ENCODE measurements around the gene GPC5. TPM values are rescaled to one million over a fixed set of nuclear protein-coding genes. Genes with fewer than 3 reads are reported as not detected.

GPC5 gene
- polyA plus RNA-seq, 2 donors: not detected

GRCh38 chr13:92572190-92572589, 1173.8 kb downstream of the GPC5 start:
- H3K9me3 ChIP-seq (ENCODE audit: control insufficient read depth in 2 of 2, insufficient read depth in 1 of 2, low read depth in 1 of 2, low read length in 1 of 2): peaks cover 0 to 3% of the 10 kb centered on the region in 2 donors
- no peaks in the 10 kb centered on the region for H3K36me3 ChIP-seq (ENCODE audit: control insufficient read depth in 2 of 2, insufficient read depth in 2 of 2, low read length in 1 of 2)
- H3K27me3 ChIP-seq (ENCODE audit: control insufficient read depth in 1 of 2, insufficient read depth in 2 of 2, low read length in 2 of 2): no peaks in the 10 kb centered on the region
- H3K27ac ChIP-seq (ENCODE audit: low read depth in 2 of 2, low read length in 1 of 2): no peak overlapping the region
- no peak overlapping the region for H3K4me3 ChIP-seq (ENCODE audit: low read depth in 1 of 2, low read length in 2 of 2)
- WGBS, 2 donors: 55 to 56% methylated on average over 4 of the region's 4 CpGs
- no peaks in the 10 kb centered on the region for H3K4me1 ChIP-seq (ENCODE audit: control insufficient read depth in 2 of 2, insufficient read depth in 2 of 2, low read length in 1 of 2)

GRCh38 chr13:92573467-92574057, 1175.1 kb downstream of the GPC5 start:
- no peak overlapping the region for H3K4me3 ChIP-seq (ENCODE audit: low read depth in 1 of 2, low read length in 2 of 2)
- H3K4me1 ChIP-seq (ENCODE audit: control insufficient read depth in 2 of 2, insufficient read depth in 2 of 2, low read length in 1 of 2): no peaks in the 10 kb centered on the region
- WGBS, 2 donors: 61 to 69% methylated on average over 10 of the region's 10 CpGs
- no peak overlapping the region for H3K27ac ChIP-seq (ENCODE audit: low read depth in 2 of 2, low read length in 1 of 2)
- no peaks in the 10 kb centered on the region for H3K36me3 ChIP-seq (ENCODE audit: control insufficient read depth in 2 of 2, insufficient read depth in 2 of 2, low read length in 1 of 2)
- no peaks in the 10 kb centered on the region for H3K27me3 ChIP-seq (ENCODE audit: control insufficient read depth in 1 of 2, insufficient read depth in 2 of 2, low read length in 2 of 2)
- H3K9me3 ChIP-seq (ENCODE audit: control insufficient read depth in 2 of 2, insufficient read depth in 1 of 2, low read depth in 1 of 2, low read length in 1 of 2): peaks cover 0 to 3% of the 10 kb centered on the region in 2 donors

GRCh38 chr13:92574499-92574898, 1176.1 kb downstream of the GPC5 start:
- no peaks in the 10 kb centered on the region for H3K27me3 ChIP-seq (ENCODE audit: control insufficient read depth in 1 of 2, insufficient read depth in 2 of 2, low read length in 2 of 2)
- 50 to 56% methylated on average over 1 of the region's 1 CpG for WGBS, 2 donors
- no peaks in the 10 kb centered on the region for H3K4me1 ChIP-seq (ENCODE audit: control insufficient read depth in 2 of 2, insufficient read depth in 2 of 2, low read length in 1 of 2)

GRCh38 chr13:92575777-92576176, 1177.4 kb downstream of the GPC5 start:
- H3K27me3 ChIP-seq (ENCODE audit: control insufficient read depth in 1 of 2, insufficient read depth in 2 of 2, low read length in 2 of 2): no peaks in the 10 kb centered on the region
- WGBS, 2 donors: 58 to 71% methylated on average over 2 of the region's 2 CpGs
- H3K36me3 ChIP-seq (ENCODE audit: control insufficient read depth in 2 of 2, insufficient read depth in 2 of 2, low read length in 1 of 2): no peaks in the 10 kb centered on the region
- H3K4me1 ChIP-seq (ENCODE audit: control insufficient read depth in 2 of 2, insufficient read depth in 2 of 2, low read length in 1 of 2): no peaks in the 10 kb centered on the region
- peaks cover 0 to 3% of the 10 kb centered on the region in 2 donors for H3K9me3 ChIP-seq (ENCODE audit: control insufficient read depth in 2 of 2, insufficient read depth in 1 of 2, low read depth in 1 of 2, low read length in 1 of 2)
- H3K27ac ChIP-seq (ENCODE audit: low read depth in 2 of 2, low read length in 1 of 2): no peak overlapping the region
- H3K4me3 ChIP-seq (ENCODE audit: low read depth in 1 of 2, low read length in 2 of 2): no peak overlapping the region

More at GRCh38 chr13:92574499-92574898, 1176.1 kb downstream of the GPC5 start:
- Histone ChIP-seq H3K36me3 (ENCODE audit: control insufficient read depth in 2 of 2, insufficient read depth in 2 of 2, low read length in 1 of 2) (no peaks in the 10 kb centered on the region), H3K27ac (ENCODE audit: low read depth in 2 of 2, low read length in 1 of 2) (no peak overlapping the region), H3K4me3 (ENCODE audit: low read depth in 1 of 2, low read length in 2 of 2) (no peak overlapping the region), H3K9me3 (ENCODE audit: control insufficient read depth in 2 of 2, insufficient read depth in 1 of 2, low read depth in 1 of 2, low read length in 1 of 2) (peaks cover 0 to 3% of the 10 kb centered on the region in 2 donors)

- no peaks in the 10 kb centered on the region for H3K4me1 ChIP-seq (ENCODE audit: control insufficient read depth in 2 of 2, insufficient read depth in 2 of 2, low read length in 1 of 2)
- no peaks in the 10 kb centered on the region for H3K27me3 ChIP-seq (ENCODE audit: control insufficient read depth in 1 of 2, insufficient read depth in 2 of 2, low read length in 2 of 2)
- H3K9me3 ChIP-seq (ENCODE audit: control insufficient read depth in 2 of 2, insufficient read depth in 1 of 2, low read depth in 1 of 2, low read length in 1 of 2): peaks cover 0 to 3% of the 10 kb centered on the region in 2 donors
- 85 to 91% methylated on average over 6 of the region's 6 CpGs for WGBS, 2 donors
- no peak overlapping the region for H3K4me3 ChIP-seq (ENCODE audit: low read depth in 1 of 2, low read length in 2 of 2)
- no peaks in the 10 kb centered on the region for H3K36me3 ChIP-seq (ENCODE audit: control insufficient read depth in 2 of 2, insufficient read depth in 2 of 2, low read length in 1 of 2)
- H3K27ac ChIP-seq (ENCODE audit: low read depth in 2 of 2, low read length in 1 of 2): no peak overlapping the region
Observed at GRCh38 chr13:92578358-92578757, 1179.9 kb downstream of the GPC5 start.

- WGBS, 2 donors: 77 to 82% methylated on average over 4 of the region's 4 CpGs
- no peak overlapping the region for H3K27ac ChIP-seq (ENCODE audit: low read depth in 2 of 2, low read length in 1 of 2)
- no peaks in the 10 kb centered on the region for H3K36me3 ChIP-seq (ENCODE audit: control insufficient read depth in 2 of 2, insufficient read depth in 2 of 2, low read length in 1 of 2)
- no peaks in the 10 kb centered on the region for H3K4me1 ChIP-seq (ENCODE audit: control insufficient read depth in 2 of 2, insufficient read depth in 2 of 2, low read length in 1 of 2)
- no peak overlapping the region for H3K4me3 ChIP-seq (ENCODE audit: low read depth in 1 of 2, low read length in 2 of 2)
- no peaks in the 10 kb centered on the region for H3K27me3 ChIP-seq (ENCODE audit: control insufficient read depth in 1 of 2, insufficient read depth in 2 of 2, low read length in 2 of 2)
- H3K9me3 ChIP-seq (ENCODE audit: control insufficient read depth in 2 of 2, insufficient read depth in 1 of 2, low read depth in 1 of 2, low read length in 1 of 2): peaks cover 3 to 4% of the 10 kb centered on the region in 2 donors
Observed at GRCh38 chr13:92589955-92590354, 1191.5 kb downstream of the GPC5 start.

- no peak overlapping the region for H3K27ac ChIP-seq (ENCODE audit: low read depth in 2 of 2, low read length in 1 of 2)
- no peaks in the 10 kb centered on the region for H3K27me3 ChIP-seq (ENCODE audit: control insufficient read depth in 1 of 2, insufficient read depth in 2 of 2, low read length in 2 of 2)
- no peaks in the 10 kb centered on the region for H3K4me1 ChIP-seq (ENCODE audit: control insufficient read depth in 2 of 2, insufficient read depth in 2 of 2, low read length in 1 of 2)
- no peaks in the 10 kb centered on the region for H3K36me3 ChIP-seq (ENCODE audit: control insufficient read depth in 2 of 2, insufficient read depth in 2 of 2, low read length in 1 of 2)
- H3K4me3 ChIP-seq (ENCODE audit: low read depth in 1 of 2, low read length in 2 of 2): no peak overlapping the region
- WGBS, 2 donors: 42 to 46% methylated on average over 5 of the region's 5 CpGs
- H3K9me3 ChIP-seq (ENCODE audit: control insufficient read depth in 2 of 2, insufficient read depth in 1 of 2, low read depth in 1 of 2, low read length in 1 of 2): peaks cover 3 to 4% of the 10 kb centered on the region in 2 donors
Observed at GRCh38 chr13:92590503-92590908, 1192.1 kb downstream of the GPC5 start.

- Histone ChIP-seq H3K4me3 (ENCODE audit: low read depth in 1 of 2, low read length in 2 of 2) (no peak overlapping the region), H3K9me3 (ENCODE audit: control insufficient read depth in 2 of 2, insufficient read depth in 1 of 2, low read depth in 1 of 2, low read length in 1 of 2) (peaks cover 3 to 4% of the 10 kb centered on the region in 2 donors), H3K36me3 (ENCODE audit: control insufficient read depth in 2 of 2, insufficient read depth in 2 of 2, low read length in 1 of 2) (no peaks in the 10 kb centered on the region), H3K27me3 (ENCODE audit: control insufficient read depth in 1 of 2, insufficient read depth in 2 of 2, low read length in 2 of 2) (no peaks in the 10 kb centered on the region), H3K27ac (ENCODE audit: low read depth in 2 of 2, low read length in 1 of 2) (no peak overlapping the region), H3K4me1 (ENCODE audit: control insufficient read depth in 2 of 2, insufficient read depth in 2 of 2, low read length in 1 of 2) (no peaks in the 10 kb centered on the region)
- 66 to 71% methylated on average over 5 of the region's 5 CpGs for WGBS, 2 donors
Observed at GRCh38 chr13:92591117-92591516, 1192.7 kb downstream of the GPC5 start.

- no peak overlapping the region for H3K27ac ChIP-seq (ENCODE audit: low read depth in 2 of 2, low read length in 1 of 2)
- WGBS, 2 donors: 80 to 82% methylated on average over 7 of the region's 7 CpGs
- no peaks in the 10 kb centered on the region for H3K4me1 ChIP-seq (ENCODE audit: control insufficient read depth in 2 of 2, insufficient read depth in 2 of 2, low read length in 1 of 2)
- H3K9me3 ChIP-seq (ENCODE audit: control insufficient read depth in 2 of 2, insufficient read depth in 1 of 2, low read depth in 1 of 2, low read length in 1 of 2): peaks cover 3 to 4% of the 10 kb centered on the region in 2 donors
- H3K4me3 ChIP-seq (ENCODE audit: low read depth in 1 of 2, low read length in 2 of 2): no peak overlapping the region
- H3K27me3 ChIP-seq (ENCODE audit: control insufficient read depth in 1 of 2, insufficient read depth in 2 of 2, low read length in 2 of 2): no peaks in the 10 kb centered on the region
- no peaks in the 10 kb centered on the region for H3K36me3 ChIP-seq (ENCODE audit: control insufficient read depth in 2 of 2, insufficient read depth in 2 of 2, low read length in 1 of 2)
Observed at GRCh38 chr13:92592757-92593156, 1194.3 kb downstream of the GPC5 start.

GRCh38 chr13:92602560-92602959, 1204.1 kb downstream of the GPC5 start:
- Histone ChIP-seq H3K27ac (ENCODE audit: low read depth in 2 of 2, low read length in 1 of 2) (no peak overlapping the region), H3K4me1 (ENCODE audit: control insufficient read depth in 2 of 2, insufficient read depth in 2 of 2, low read length in 1 of 2) (no peaks in the 10 kb centered on the region)
- 78 to 84% methylated on average over 1 of the region's 1 CpG for WGBS, 2 donors

More at GRCh38 chr13:92602560-92602959, 1204.1 kb downstream of the GPC5 start:
- Histone ChIP-seq H3K36me3 (ENCODE audit: control insufficient read depth in 2 of 2, insufficient read depth in 2 of 2, low read length in 1 of 2) (no peaks in the 10 kb centered on the region), H3K27me3 (ENCODE audit: control insufficient read depth in 1 of 2, insufficient read depth in 2 of 2, low read length in 2 of 2) (no peaks in the 10 kb centered on the region), H3K9me3 (ENCODE audit: control insufficient read depth in 2 of 2, insufficient read depth in 1 of 2, low read depth in 1 of 2, low read length in 1 of 2) (no peaks in the 10 kb centered on the region), H3K4me3 (ENCODE audit: low read depth in 1 of 2, low read length in 2 of 2) (no peak overlapping the region)

Data from esophagus (tissue), 2 donors.